ENCODE measurements around the gene RAB40C.

DNA sequence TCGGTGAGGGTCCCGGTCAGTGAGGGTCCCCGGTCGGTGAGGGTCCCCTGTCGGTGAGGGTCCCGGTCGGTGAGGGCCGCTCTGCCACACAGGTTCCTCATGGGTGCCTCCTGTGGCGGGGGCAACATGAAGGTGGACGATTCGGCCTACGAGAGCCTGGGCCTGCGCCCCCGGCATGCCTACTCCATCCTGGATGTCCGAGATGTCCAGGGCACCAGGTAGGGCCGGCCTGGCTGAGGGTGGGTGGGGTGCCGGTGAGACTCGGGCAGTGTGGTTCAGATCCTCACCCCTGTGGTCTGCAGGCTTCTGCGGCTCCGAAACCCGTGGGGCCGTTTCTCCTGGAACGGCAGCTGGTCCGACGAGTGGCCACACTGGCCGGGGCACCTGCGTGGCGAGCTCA, 38.7 kb upstream of the RAB40C start:
- no peak for TF ChIP-seq EZH2 (IDR thresholded peaks at IDR 0.05)
- TF ChIP-seq FOXP2 (optimal IDR thresholded peaks at IDR 0.05; ENCODE audit: control extremely low read depth, extremely low read length, insufficient read depth), result no peak
- no peak for TF ChIP-seq POLR2AphosphoS5 (IDR thresholded peaks at IDR 0.05; ENCODE audit: borderline replicate concordance, low read depth, low read length)
